Measurements from ENCODE around the gene ACOXL. TPM values are rescaled to one million over a fixed set of nuclear protein-coding genes. Genes with fewer than 3 reads are reported as not detected.

ACOXL gene
- total RNA-seq, 1 donor, result not detected

GRCh38 chr2:110883406-110883805 lies 151.0 kb downstream of the ACOXL start:
- H3K4me1 ChIP-seq (ENCODE audit: insufficient read depth, low read length), result no peaks in the 10 kb centered on the region
- H3K4me3 ChIP-seq (ENCODE audit: insufficient read depth, low read length), result no peak overlapping the region
- peaks cover 24% of the 10 kb centered on the region for H3K27me3 ChIP-seq (ENCODE audit: insufficient read depth, low read length)
- DNase-seq (ENCODE audit: insufficient read length, low spot score, missing footprints), result peak; percentile 70
- no peak for TF ChIP-seq CTCF (IDR thresholded peaks at IDR 0.05; ENCODE audit: extremely low read depth, low read depth, low read length)
- no peak overlapping the region for H3K27ac ChIP-seq (ENCODE audit: low read depth, low read length)
- H3K36me3 ChIP-seq (ENCODE audit: insufficient read depth, low read length), result no peaks in the 10 kb centered on the region
- no peaks in the 10 kb centered on the region for H3K79me2 ChIP-seq (ENCODE audit: insufficient read depth, low read length)
- no peak overlapping the region for H2AFZ ChIP-seq (ENCODE audit: low read length)
- no peaks in the 10 kb centered on the region for H4K20me1 ChIP-seq (ENCODE audit: insufficient read depth, low read length)
- no peaks in the 10 kb centered on the region for H3K9me3 ChIP-seq (ENCODE audit: low read depth, low read length)
- H3K4me2 ChIP-seq (ENCODE audit: insufficient read depth, low read length), result no peak overlapping the region

- no peaks in the 10 kb centered on the region for H3K4me1 ChIP-seq (ENCODE audit: insufficient read depth, low read length)
- H4K20me1 ChIP-seq (ENCODE audit: insufficient read depth, low read length), result no peaks in the 10 kb centered on the region
- no peaks in the 10 kb centered on the region for H3K79me2 ChIP-seq (ENCODE audit: insufficient read depth, low read length)
- no peak overlapping the region for H3K27ac ChIP-seq (ENCODE audit: low read depth, low read length)
- no peak overlapping the region for H2AFZ ChIP-seq (ENCODE audit: low read length)
- H3K9me3 ChIP-seq (ENCODE audit: low read depth, low read length), result no peaks in the 10 kb centered on the region
- no peak for TF ChIP-seq CTCF (IDR thresholded peaks at IDR 0.05; ENCODE audit: extremely low read depth, low read depth, low read length)
- no peak for DNase-seq (ENCODE audit: insufficient read length, low spot score, missing footprints)
- no peak overlapping the region for H3K4me3 ChIP-seq (ENCODE audit: insufficient read depth, low read length)
- H3K27me3 ChIP-seq (ENCODE audit: insufficient read depth, low read length), result peaks cover 31% of the 10 kb centered on the region
- H3K4me2 ChIP-seq (ENCODE audit: insufficient read depth, low read length), result no peak overlapping the region
- H3K36me3 ChIP-seq (ENCODE audit: insufficient read depth, low read length), result no peaks in the 10 kb centered on the region
Observed at GRCh38 chr2:110885256-110885655, 152.9 kb downstream of the ACOXL start.

GRCh38 chr2:110886826-110887573 lies 154.6 kb downstream of the ACOXL start:
- Histone ChIP-seq H3K9me3 (ENCODE audit: low read depth, low read length) (no peaks in the 10 kb centered on the region), H3K79me2 (ENCODE audit: insufficient read depth, low read length) (no peaks in the 10 kb centered on the region), H3K4me2 (ENCODE audit: insufficient read depth, low read length) (no peak overlapping the region), H3K27ac (ENCODE audit: low read depth, low read length) (no peak overlapping the region), H3K27me3 (ENCODE audit: insufficient read depth, low read length) (peaks cover 36% of the 10 kb centered on the region), H2AFZ (ENCODE audit: low read length) (no peak overlapping the region), H3K4me1 (ENCODE audit: insufficient read depth, low read length) (no peaks in the 10 kb centered on the region), H4K20me1 (ENCODE audit: insufficient read depth, low read length) (no peaks in the 10 kb centered on the region), H3K36me3 (ENCODE audit: insufficient read depth, low read length) (no peaks in the 10 kb centered on the region), H3K4me3 (ENCODE audit: insufficient read depth, low read length) (no peak overlapping the region)
- DNase-seq (ENCODE audit: insufficient read length, low spot score, missing footprints), result no peak
- no peak for TF ChIP-seq CTCF (IDR thresholded peaks at IDR 0.05; ENCODE audit: extremely low read depth, low read depth, low read length)

- TF ChIP-seq CTCF (IDR thresholded peaks at IDR 0.05; ENCODE audit: extremely low read depth, low read depth, low read length), result no peak
- H3K79me2 ChIP-seq (ENCODE audit: insufficient read depth, low read length), result no peaks in the 10 kb centered on the region
- H3K4me2 ChIP-seq (ENCODE audit: insufficient read depth, low read length), result no peak overlapping the region
- H3K36me3 ChIP-seq (ENCODE audit: insufficient read depth, low read length), result no peaks in the 10 kb centered on the region
- H3K9me3 ChIP-seq (ENCODE audit: low read depth, low read length), result no peaks in the 10 kb centered on the region
- no peak overlapping the region for H3K27ac ChIP-seq (ENCODE audit: low read depth, low read length)
- H3K4me3 ChIP-seq (ENCODE audit: insufficient read depth, low read length), result no peak overlapping the region
- peaks cover 39% of the 10 kb centered on the region for H3K27me3 ChIP-seq (ENCODE audit: insufficient read depth, low read length)
- no peak for DNase-seq (ENCODE audit: insufficient read length, low spot score, missing footprints)
- H2AFZ ChIP-seq (ENCODE audit: low read length), result no peak overlapping the region
- H4K20me1 ChIP-seq (ENCODE audit: insufficient read depth, low read length), result no peaks in the 10 kb centered on the region
- no peaks in the 10 kb centered on the region for H3K4me1 ChIP-seq (ENCODE audit: insufficient read depth, low read length)
Observed at GRCh38 chr2:110888411-110888810, 156.0 kb downstream of the ACOXL start.
